GM12878 (cell line): Measurements from ENCODE around the gene ITIH5.

ENCODE experiments used
- EED ChIP-seq: sonication (generic); IDR thresholded peaks from 2 replicates; pipeline ENCODE4 v1.6.1; 2016; ENCODE audit warnings: antibody characterized with exemption, low read depth
- EP300 ChIP-seq, 2 experiments: fragments of 150-350 bp in 1 of 2; IDR thresholded peaks; 2 replicates each; pipeline ENCODE4 v1.6.1; 2011 to 2012; ENCODE audit warnings: low read depth in 2 of 2, low read length in 2 of 2, borderline replicate concordance in 1 of 2, improper control_type of control experiment in 1 of 2, inconsistent platforms in 1 of 2; ENCODE audit not compliant: control insufficient read depth in 1 of 2
- GABPA ChIP-seq: IDR thresholded peaks from 2 replicates; pipeline ENCODE4 v1.6.1; 2014; ENCODE audit warnings: antibody characterized with exemption, low read depth, mild to moderate bottlenecking, inconsistent platforms
- MXI1 ChIP-seq: fragments of 150-350 bp; IDR thresholded peaks from 2 replicates; pipeline ENCODE4 v1.6.1; 2011; ENCODE audit warnings: low read depth, mild to moderate bottlenecking, inconsistent platforms, low read length, improper control_type of control experiment
- MYC ChIP-seq: IDR thresholded peaks from 2 replicates; pipeline ENCODE4 v1.6.1; 2011; ENCODE audit warnings: mild to moderate bottlenecking, low read length, moderate library complexity, inconsistent platforms; ENCODE audit not compliant: insufficient read depth, insufficient replicate concordance, insufficient read length, severe bottlenecking
- NR2F1 ChIP-seq: fragments of 450-650 bp; conservative IDR thresholded peaks from 2 replicates; pipeline ENCODE4 v1.6.1; 2017; ENCODE audit warnings: mild to moderate bottlenecking
- RFX5 ChIP-seq: IDR thresholded peaks from 2 replicates; pipeline ENCODE4 v1.6.1; 2011; ENCODE audit warnings: low read depth, low read length, improper control_type of control experiment
- SMARCA5 ChIP-seq: fragments of 450-650 bp; IDR thresholded peaks from 2 replicates; pipeline ENCODE4 v1.6.1; 2017; ENCODE audit warnings: mild to moderate bottlenecking
- SPI1 ChIP-seq: IDR thresholded peaks from 2 replicates; pipeline ENCODE4 v1.6.1; 2011; ENCODE audit warnings: low read depth, mild to moderate bottlenecking, low read length, moderate library complexity, borderline replicate concordance; ENCODE audit not compliant: insufficient read depth
- SREBF2 ChIP-seq: IDR thresholded peaks from 2 replicates; pipeline ENCODE4 v1.6.1; 2012; ENCODE audit warnings: mild to moderate bottlenecking, low read length
- ZNF384 ChIP-seq: IDR thresholded peaks from 2 replicates; pipeline ENCODE4 v1.6.1; 2012; ENCODE audit warnings: low read depth, mild to moderate bottlenecking, low read length, improper control_type of control experiment, borderline replicate concordance
- TF ChIP-seq, protein P1 (sequence below), 3 experiments: IDR thresholded peaks in 2 of 3; conservative IDR thresholded peaks in 1 of 3; 2 replicates each; pipeline ENCODE4 v1.5.1; 2011; ENCODE audit warnings: low read depth in 3 of 3, low read length in 3 of 3, mild to moderate bottlenecking in 3 of 3, control low read depth in 2 of 3, moderate library complexity in 2 of 3, inconsistent platforms in 1 of 3, mixed read lengths in 1 of 3; ENCODE audit not compliant: control insufficient read depth in 2 of 3, insufficient read depth in 1 of 3; ENCODE audit errors: extremely low read depth in 1 of 3
- TF ChIP-seq, protein P2 (sequence below): fragments of 450-650 bp; IDR thresholded peaks from 2 replicates; pipeline ENCODE4 v1.6.1; 2017; ENCODE audit warnings: mild to moderate bottlenecking

DNA sequence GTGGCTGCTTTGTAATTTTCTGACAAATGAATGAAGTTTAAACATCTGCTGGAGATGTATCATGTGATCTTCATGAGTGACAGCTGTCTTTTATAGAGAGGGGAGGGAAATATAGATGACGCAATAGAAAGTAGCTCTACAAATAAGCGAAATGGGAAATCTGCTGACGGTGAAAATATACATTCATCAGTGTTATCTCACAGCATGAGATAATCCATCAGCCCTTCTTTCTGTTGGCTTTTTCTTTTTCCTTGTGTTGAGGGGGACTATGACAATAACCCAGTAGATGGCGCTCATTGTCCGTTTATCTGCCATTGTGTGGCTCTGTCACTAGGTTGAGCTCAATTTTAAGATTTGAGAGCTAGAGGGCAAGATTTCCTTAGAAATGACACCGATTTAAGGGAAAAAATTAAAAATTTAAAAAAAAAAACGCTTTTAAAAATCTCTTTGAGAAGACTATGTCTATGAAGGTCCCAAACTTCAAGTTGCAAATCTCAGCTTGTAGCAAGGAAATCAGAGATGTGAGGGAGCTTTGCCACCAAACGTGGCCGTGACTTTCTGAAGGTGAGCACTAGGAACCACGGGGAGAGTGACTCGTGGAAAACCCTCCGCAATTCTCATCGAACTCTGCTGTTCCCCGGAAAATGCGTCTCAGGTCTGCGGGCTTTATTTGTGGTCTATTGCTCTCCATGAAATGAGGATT, 141.3 kb downstream of the ITIH5 start:
- TF ChIP-seq, protein P1, sequence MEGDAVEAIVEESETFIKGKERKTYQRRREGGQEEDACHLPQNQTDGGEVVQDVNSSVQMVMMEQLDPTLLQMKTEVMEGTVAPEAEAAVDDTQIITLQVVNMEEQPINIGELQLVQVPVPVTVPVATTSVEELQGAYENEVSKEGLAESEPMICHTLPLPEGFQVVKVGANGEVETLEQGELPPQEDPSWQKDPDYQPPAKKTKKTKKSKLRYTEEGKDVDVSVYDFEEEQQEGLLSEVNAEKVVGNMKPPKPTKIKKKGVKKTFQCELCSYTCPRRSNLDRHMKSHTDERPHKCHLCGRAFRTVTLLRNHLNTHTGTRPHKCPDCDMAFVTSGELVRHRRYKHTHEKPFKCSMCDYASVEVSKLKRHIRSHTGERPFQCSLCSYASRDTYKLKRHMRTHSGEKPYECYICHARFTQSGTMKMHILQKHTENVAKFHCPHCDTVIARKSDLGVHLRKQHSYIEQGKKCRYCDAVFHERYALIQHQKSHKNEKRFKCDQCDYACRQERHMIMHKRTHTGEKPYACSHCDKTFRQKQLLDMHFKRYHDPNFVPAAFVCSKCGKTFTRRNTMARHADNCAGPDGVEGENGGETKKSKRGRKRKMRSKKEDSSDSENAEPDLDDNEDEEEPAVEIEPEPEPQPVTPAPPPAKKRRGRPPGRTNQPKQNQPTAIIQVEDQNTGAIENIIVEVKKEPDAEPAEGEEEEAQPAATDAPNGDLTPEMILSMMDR (IDR thresholded peaks at IDR 0.05 in 2 of 3, conservative IDR thresholded peaks at IDR 0.05 in 1 of 3; ENCODE audit: control insufficient read depth in 2 of 3, extremely low read depth in 1 of 3, insufficient read depth in 1 of 3, low read depth in 3 of 3, low read length in 3 of 3), result peak; percentile 69 to 93 (median 81)
- TF ChIP-seq NR2F1 (no peak), MYC (no peak), MXI1 (no peak), GABPA (no peak), EP300 (IDR thresholded peaks at IDR 0.05; ENCODE audit: borderline replicate concordance in 1 of 2, control insufficient read depth in 1 of 2, low read depth in 2 of 2, low read length in 2 of 2) (0 out of 4 replicates have a peak, but pooled peaks of 1 of the 2 experiments have one; percentile 5), RFX5 (no peak), ZNF384 (no peak), EED (no peak), SMARCA5 (no peak), SPI1 (no peak), SREBF2 (no peak)
- TF ChIP-seq, protein P2, sequence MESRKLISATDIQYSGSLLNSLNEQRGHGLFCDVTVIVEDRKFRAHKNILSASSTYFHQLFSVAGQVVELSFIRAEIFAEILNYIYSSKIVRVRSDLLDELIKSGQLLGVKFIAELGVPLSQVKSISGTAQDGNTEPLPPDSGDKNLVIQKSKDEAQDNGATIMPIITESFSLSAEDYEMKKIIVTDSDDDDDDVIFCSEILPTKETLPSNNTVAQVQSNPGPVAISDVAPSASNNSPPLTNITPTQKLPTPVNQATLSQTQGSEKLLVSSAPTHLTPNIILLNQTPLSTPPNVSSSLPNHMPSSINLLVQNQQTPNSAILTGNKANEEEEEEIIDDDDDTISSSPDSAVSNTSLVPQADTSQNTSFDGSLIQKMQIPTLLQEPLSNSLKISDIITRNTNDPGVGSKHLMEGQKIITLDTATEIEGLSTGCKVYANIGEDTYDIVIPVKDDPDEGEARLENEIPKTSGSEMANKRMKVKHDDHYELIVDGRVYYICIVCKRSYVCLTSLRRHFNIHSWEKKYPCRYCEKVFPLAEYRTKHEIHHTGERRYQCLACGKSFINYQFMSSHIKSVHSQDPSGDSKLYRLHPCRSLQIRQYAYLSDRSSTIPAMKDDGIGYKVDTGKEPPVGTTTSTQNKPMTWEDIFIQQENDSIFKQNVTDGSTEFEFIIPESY, result no peak
